ENCODE measurements around the gene DOK4.

DNA sequence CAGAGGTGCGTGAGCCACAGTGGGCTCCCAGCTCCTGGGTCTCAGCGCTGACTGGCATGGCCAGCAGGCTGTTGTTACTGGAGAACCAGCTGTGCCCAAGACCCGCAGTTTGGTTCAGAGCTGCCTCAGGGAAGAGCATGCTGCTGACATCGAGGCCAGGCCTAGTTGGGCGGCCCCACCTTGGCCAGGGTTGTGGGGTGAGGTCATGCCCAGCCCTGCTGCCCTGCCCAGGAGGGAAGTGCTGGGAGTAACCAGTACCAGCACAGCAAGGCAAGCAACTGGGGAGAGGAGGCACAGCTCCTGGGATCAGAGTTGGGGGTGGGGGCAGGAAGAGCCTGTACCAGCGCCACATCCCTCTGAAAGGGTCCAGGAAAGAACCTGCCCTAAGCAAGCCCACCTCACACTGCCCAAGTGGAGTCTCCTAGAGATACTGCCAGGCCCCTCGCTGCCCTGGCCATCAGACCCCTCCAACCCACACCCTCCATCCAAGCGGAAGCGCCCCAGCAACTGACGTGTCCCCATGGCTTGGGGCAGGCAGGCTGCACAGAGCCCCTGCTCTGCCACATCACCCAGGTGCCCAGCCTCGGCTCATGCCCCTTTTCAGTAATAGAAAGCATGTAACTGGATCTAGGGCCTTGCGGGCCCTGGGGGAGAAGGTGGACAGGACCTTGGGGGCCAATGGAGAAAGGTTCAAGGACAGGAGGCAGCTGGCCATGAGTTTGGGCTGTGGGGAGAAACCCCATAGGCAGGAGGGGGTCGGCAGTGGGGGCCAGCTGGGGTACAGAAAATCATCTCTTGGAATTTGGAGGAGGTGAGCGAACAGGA, 990 bp downstream of the DOK4 start:
- TF ChIP-seq, protein P1, sequence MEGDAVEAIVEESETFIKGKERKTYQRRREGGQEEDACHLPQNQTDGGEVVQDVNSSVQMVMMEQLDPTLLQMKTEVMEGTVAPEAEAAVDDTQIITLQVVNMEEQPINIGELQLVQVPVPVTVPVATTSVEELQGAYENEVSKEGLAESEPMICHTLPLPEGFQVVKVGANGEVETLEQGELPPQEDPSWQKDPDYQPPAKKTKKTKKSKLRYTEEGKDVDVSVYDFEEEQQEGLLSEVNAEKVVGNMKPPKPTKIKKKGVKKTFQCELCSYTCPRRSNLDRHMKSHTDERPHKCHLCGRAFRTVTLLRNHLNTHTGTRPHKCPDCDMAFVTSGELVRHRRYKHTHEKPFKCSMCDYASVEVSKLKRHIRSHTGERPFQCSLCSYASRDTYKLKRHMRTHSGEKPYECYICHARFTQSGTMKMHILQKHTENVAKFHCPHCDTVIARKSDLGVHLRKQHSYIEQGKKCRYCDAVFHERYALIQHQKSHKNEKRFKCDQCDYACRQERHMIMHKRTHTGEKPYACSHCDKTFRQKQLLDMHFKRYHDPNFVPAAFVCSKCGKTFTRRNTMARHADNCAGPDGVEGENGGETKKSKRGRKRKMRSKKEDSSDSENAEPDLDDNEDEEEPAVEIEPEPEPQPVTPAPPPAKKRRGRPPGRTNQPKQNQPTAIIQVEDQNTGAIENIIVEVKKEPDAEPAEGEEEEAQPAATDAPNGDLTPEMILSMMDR (conservative IDR thresholded peaks at IDR 0.05; ENCODE audit: low read depth, low read length), result no peak
- TF ChIP-seq EZH2 (IDR thresholded peaks at IDR 0.05; ENCODE audit: low read length, unreplicated experiment) (no peak), EZH2phosphoT487 (IDR thresholded peaks at IDR 0.05; ENCODE audit: borderline replicate concordance, low read length) (no peak)
